ENCODE results near the gene SIGLEC1. TPM values are rescaled to one million over a fixed set of nuclear protein-coding genes. Genes with fewer than 3 reads are reported as not detected.

SIGLEC1 gene
- total RNA-seq, 1 donor from 2014 or later: 53.6 TPM

- intact Hi-C loops (cut with DNase I): no loop called here
- no peaks in the 10 kb centered on the region for H3K9me3 ChIP-seq
- peaks cover 8% of the 10 kb centered on the region for H3K27me3 ChIP-seq
- H3K27ac ChIP-seq: peak overlapping the region; percentile 76
- peak; percentile 4 for ATAC-seq
- no peak for TF ChIP-seq CTCF (IDR thresholded peaks at IDR 0.05)
- DNase-seq: peak; percentile 61
- peaks cover 10% of the 10 kb centered on the region for H3K4me1 ChIP-seq
- H3K4me3 ChIP-seq: peak overlapping the region; percentile 50
- H3K36me3 ChIP-seq: no peaks in the 10 kb centered on the region
These were observed 21.0 kb upstream of the SIGLEC1 start for GRCh38 chr20:3733119-3733995.

GRCh38 chr20:3732327-3733118 is 20.1 kb upstream of the SIGLEC1 start, which contains the start of gene HSPA12B:
HSPA12B (plus strand) TSS chr20:3732685; CDS start chr20:3738675, 5,990 bp downstream.
- no peaks in the 10 kb centered on the region for H3K36me3 ChIP-seq
- no peaks in the 10 kb centered on the region for H3K9me3 ChIP-seq
- H3K4me3 ChIP-seq: peak within 1 kb of the TSS; percentile 50
- intact Hi-C loops (cut with DNase I): no loop called here
- DNase-seq: peak; percentile 62
- peak; percentile 11 for ATAC-seq
- peaks cover 11% of the 10 kb centered on the region for H3K4me1 ChIP-seq
- H3K27me3 ChIP-seq: peaks cover 8% of the 10 kb centered on the region
- TF ChIP-seq CTCF (IDR thresholded peaks at IDR 0.05): no peak
- H3K27ac ChIP-seq: peak within 1 kb of the TSS; percentile 76

- Histone ChIP-seq H3K36me3 (no peaks in the 10 kb centered on the region), H3K27ac (peak overlapping the region; percentile 51), H3K4me3 (no peak overlapping the region), H3K9me3 (no peaks in the 10 kb centered on the region), H3K27me3 (peaks cover 8% of the 10 kb centered on the region), H3K4me1 (peaks cover 6% of the 10 kb centered on the region)
- ATAC-seq: no peak
- TF ChIP-seq CTCF (IDR thresholded peaks at IDR 0.05): no peak
- DNase-seq: peak; percentile 51
- intact Hi-C loops (cut with DNase I): no loop called here
These were observed 19.5 kb upstream of the SIGLEC1 start for GRCh38 chr20:3731944-3732326.

GRCh38 chr20:3730803-3731672 is 18.6 kb upstream of the SIGLEC1 start:
- peaks cover 6% of the 10 kb centered on the region for H3K4me1 ChIP-seq
- H3K27me3 ChIP-seq: peaks cover 8% of the 10 kb centered on the region
- H3K4me3 ChIP-seq: no peak overlapping the region
- ATAC-seq (no peak), DNase-seq (peak; percentile 36)
- no peaks in the 10 kb centered on the region for H3K36me3 ChIP-seq
- H3K27ac ChIP-seq: no peak overlapping the region
- no peaks in the 10 kb centered on the region for H3K9me3 ChIP-seq
- intact Hi-C loops (cut with DNase I): no loop called here
- no peak for TF ChIP-seq CTCF (IDR thresholded peaks at IDR 0.05)
